ENCODE measurements around the gene FARP1. TPM values are rescaled to one million over a fixed set of nuclear protein-coding genes. Genes with fewer than 3 reads are reported as not detected.

Gene FARP1
- total RNA-seq, 2 experiments from 2014 or later, result 0.55 to 1.9 TPM

DNA sequence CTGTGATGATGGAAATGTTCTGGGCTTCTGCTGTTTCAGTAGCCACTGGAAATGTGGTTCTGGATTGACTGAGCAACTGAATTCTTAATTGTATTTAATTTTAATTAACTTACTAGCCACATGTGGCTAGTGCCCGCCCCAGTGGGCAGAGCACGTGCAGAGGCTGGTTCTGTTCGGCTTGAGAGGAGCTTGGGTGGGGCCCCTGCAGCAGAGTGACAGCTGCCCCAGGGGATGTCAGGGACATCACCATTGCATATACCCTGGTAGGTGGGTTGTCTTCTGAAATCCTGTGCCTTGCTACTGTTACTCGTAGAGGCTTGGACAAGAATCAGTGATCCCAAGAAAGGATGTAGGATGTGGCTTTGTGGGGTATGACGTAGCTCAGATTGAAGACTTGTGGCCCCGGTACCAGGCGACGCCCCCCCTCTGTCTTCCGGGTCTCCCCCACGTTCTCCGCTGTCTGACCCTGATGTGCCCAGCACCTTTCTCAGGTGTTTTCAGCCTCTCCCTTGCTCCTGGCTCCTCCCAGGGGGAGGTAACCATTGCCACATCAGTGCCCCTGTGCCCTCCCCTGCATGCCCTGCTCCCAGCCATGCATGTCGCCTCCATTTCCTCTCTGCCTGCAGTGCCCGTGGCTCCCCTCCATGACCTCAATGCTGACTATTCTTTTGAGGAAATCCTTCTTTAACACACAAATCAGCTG lies 136.7 kb downstream of the FARP1 start:
- H3K27ac Mint-ChIP-seq, result peak overlapping the region; percentile 33
- H3K9me3 Mint-ChIP-seq, result no peaks in the 10 kb centered on the region
- peaks cover 3% of the 10 kb centered on the region for H3K4me1 Mint-ChIP-seq
- no peaks in the 10 kb centered on the region for H3K36me3 Mint-ChIP-seq
- peak; percentile 40 for DNase-seq
- no peaks in the 10 kb centered on the region for H3K27me3 Mint-ChIP-seq
- ATAC-seq (ENCODE audit: low read depth), result peak; percentile 76
- H3K4me3 Mint-ChIP-seq, result peak overlapping the region; percentile 65
- POLR2A ChIA-PET, result no interaction called here

- H3K9me3 Mint-ChIP-seq, result no peaks in the 10 kb centered on the region
- DNase-seq (peak; percentile 29), ATAC-seq (ENCODE audit: low read depth) (peak; percentile 24)
- no peaks in the 10 kb centered on the region for H3K36me3 Mint-ChIP-seq
- peaks cover 3% of the 10 kb centered on the region for H3K4me1 Mint-ChIP-seq
- H3K27ac Mint-ChIP-seq, result peak overlapping the region; percentile 33
- H3K27me3 Mint-ChIP-seq, result no peaks in the 10 kb centered on the region
- H3K4me3 Mint-ChIP-seq, result peak overlapping the region; percentile 46
- POLR2A ChIA-PET, result no interaction called here
Observed at GRCh38 chr13:98280176-98280510, 137.2 kb downstream of the FARP1 start.

DNA sequence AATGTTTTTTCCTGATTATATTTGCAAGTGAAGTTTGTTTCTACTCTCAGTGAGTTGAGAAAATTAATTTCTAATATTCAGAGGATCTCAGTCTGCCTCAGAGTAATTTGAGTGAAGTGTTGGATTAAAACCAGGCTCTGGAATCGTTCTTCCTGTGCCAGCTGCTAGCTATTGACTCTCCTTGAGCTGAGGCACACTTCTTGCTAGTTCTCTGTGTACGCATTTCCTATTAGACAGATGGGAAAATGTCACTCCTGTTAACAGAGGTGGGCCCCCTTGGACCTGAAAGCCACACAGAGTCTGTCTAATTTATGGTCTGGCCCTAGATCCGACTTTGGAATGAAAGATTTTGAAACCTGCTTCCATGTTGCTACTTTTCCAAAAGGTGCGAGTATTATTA lies 141.8 kb downstream of the FARP1 start:
- Mint-ChIP-seq H3K4me3 (no peak overlapping the region), H3K36me3 (no peaks in the 10 kb centered on the region), H3K9me3 (no peaks in the 10 kb centered on the region), H3K27me3 (no peaks in the 10 kb centered on the region), H3K4me1 (peaks cover 3% of the 10 kb centered on the region), H3K27ac (no peak overlapping the region)
- no peak for ATAC-seq (ENCODE audit: low read depth)
- no peak for DNase-seq
- POLR2A ChIA-PET, result no interaction called here

DNA sequence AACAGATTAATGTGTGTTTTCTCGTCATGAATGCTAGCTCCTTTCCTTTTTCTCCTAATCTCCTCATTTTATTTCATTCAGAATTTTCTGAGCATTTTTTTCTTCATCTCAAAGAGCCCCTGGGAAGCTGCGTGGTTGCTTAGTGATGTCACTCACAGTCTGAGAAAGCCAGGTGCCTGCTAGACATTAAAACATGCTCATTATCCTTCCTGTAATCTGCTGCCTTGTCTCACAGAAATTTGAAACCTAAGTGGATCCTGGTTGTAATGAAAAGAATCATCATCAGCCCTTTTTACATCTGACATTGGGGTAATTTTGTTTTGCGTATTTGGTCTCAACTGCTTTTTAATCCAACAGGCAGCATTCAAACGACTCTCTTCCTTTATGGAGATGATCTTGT lies 142.4 kb downstream of the FARP1 start:
- no peaks in the 10 kb centered on the region for H3K9me3 Mint-ChIP-seq
- no peak for ATAC-seq (ENCODE audit: low read depth)
- DNase-seq, result no peak
- H3K4me1 Mint-ChIP-seq, result no peaks in the 10 kb centered on the region
- no peak overlapping the region for H3K27ac Mint-ChIP-seq
- POLR2A ChIA-PET, result no interaction called here
- no peaks in the 10 kb centered on the region for H3K27me3 Mint-ChIP-seq
- H3K36me3 Mint-ChIP-seq, result no peaks in the 10 kb centered on the region
- H3K4me3 Mint-ChIP-seq, result no peak overlapping the region

DNA sequence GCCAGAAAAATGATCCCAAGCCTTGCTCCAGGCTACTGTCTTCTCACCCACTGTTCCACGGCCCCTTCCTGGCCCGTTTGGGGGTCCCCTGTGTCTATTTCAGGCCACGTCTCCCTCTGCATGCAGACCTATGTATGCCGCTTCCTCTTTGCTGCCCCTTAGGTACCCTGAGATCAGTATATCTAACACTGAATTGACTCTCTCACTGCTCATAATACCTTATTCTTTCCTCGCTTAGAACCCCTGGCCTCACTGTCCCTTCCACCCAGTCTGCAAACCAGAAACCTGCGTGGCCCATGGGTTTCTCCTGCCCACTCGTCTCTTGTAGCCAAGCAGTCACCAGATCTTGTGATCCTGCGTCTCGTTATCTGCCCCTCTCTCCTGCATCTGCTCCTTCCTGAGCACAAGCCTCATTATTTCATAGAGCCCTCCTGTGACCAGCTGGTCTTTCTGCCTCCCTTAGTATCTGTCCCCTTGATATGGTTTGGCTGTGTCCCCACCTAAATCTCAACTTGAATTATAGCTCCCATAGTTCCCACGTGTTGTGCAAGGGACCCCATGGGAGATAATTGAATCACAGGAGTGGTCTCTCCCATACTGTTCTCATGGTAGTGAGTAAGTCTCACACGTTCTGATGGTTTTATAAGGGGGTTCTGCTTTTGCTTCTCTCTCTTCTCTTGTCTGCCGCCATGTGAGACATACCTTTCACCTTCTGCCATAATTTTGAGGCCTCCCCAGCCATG lies 143.1 kb downstream of the FARP1 start:
- Mint-ChIP-seq H3K4me3 (no peak overlapping the region), H3K27ac (no peak overlapping the region), H3K36me3 (no peaks in the 10 kb centered on the region), H3K27me3 (peaks cover 3% of the 10 kb centered on the region), H3K9me3 (no peaks in the 10 kb centered on the region), H3K4me1 (no peaks in the 10 kb centered on the region)
- DNase-seq (no peak), ATAC-seq (ENCODE audit: low read depth) (no peak)
- POLR2A ChIA-PET, result no interaction called here

- Mint-ChIP-seq H3K27me3 (peaks cover 6% of the 10 kb centered on the region), H3K36me3 (no peaks in the 10 kb centered on the region), H3K9me3 (no peaks in the 10 kb centered on the region), H3K4me1 (no peaks in the 10 kb centered on the region), H3K27ac (no peak overlapping the region), H3K4me3 (no peak overlapping the region)
- no peak for ATAC-seq (ENCODE audit: low read depth)
- DNase-seq, result no peak
- POLR2A ChIA-PET, result no interaction called here
Observed at GRCh38 chr13:98286799-98287198, 143.9 kb downstream of the FARP1 start.

- H3K27ac Mint-ChIP-seq, result no peak overlapping the region
- peaks cover 6% of the 10 kb centered on the region for H3K27me3 Mint-ChIP-seq
- no peaks in the 10 kb centered on the region for H3K9me3 Mint-ChIP-seq
- H3K4me3 Mint-ChIP-seq, result no peak overlapping the region
- DNase-seq (no peak), ATAC-seq (ENCODE audit: low read depth) (no peak)
- POLR2A ChIA-PET, result no interaction called here
- no peaks in the 10 kb centered on the region for H3K36me3 Mint-ChIP-seq
- H3K4me1 Mint-ChIP-seq, result no peaks in the 10 kb centered on the region
Observed at GRCh38 chr13:98288211-98288610, 145.3 kb downstream of the FARP1 start.

GRCh38 chr13:98289339-98289945 lies 146.5 kb downstream of the FARP1 start:
- Mint-ChIP-seq H3K36me3 (no peaks in the 10 kb centered on the region), H3K4me1 (no peaks in the 10 kb centered on the region), H3K4me3 (no peak overlapping the region), H3K27me3 (peaks cover 6% of the 10 kb centered on the region), H3K9me3 (no peaks in the 10 kb centered on the region), H3K27ac (no peak overlapping the region)
- DNase-seq, result no peak
- POLR2A ChIA-PET, result no interaction called here
- no peak for ATAC-seq (ENCODE audit: low read depth)

DNA sequence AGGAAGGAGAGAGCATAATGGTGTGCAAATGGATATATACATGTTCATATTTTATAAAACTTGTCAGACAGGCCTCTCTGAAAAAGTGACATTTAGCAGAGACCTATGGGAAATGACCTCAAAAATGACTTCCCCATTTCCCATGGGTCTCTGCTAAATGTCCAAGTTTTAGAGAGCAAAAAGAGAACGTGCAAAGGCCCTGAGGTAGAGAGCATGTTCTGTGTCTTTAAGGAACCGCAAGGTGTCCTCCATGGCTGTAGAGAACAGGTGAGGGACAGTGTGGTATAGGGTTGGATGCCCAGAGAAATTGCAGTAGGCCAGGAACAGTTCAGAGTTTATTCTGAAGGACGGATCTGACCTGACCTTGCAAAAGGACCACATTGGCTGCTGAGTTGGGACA lies 147.4 kb downstream of the FARP1 start:
- no peak for ATAC-seq (ENCODE audit: low read depth)
- POLR2A ChIA-PET, result no interaction called here
- H3K36me3 Mint-ChIP-seq, result no peaks in the 10 kb centered on the region
- H3K9me3 Mint-ChIP-seq, result no peaks in the 10 kb centered on the region
- H3K27me3 Mint-ChIP-seq, result peaks cover 6% of the 10 kb centered on the region
- DNase-seq, result no peak
- H3K27ac Mint-ChIP-seq, result no peak overlapping the region
- H3K4me3 Mint-ChIP-seq, result no peak overlapping the region
- no peaks in the 10 kb centered on the region for H3K4me1 Mint-ChIP-seq

GRCh38 chr13:98291658-98292057 lies 148.8 kb downstream of the FARP1 start:
- no peak for ATAC-seq (ENCODE audit: low read depth)
- Mint-ChIP-seq H3K4me1 (no peaks in the 10 kb centered on the region), H3K4me3 (no peak overlapping the region), H3K9me3 (no peaks in the 10 kb centered on the region), H3K27me3 (peaks cover 6% of the 10 kb centered on the region), H3K27ac (no peak overlapping the region), H3K36me3 (no peaks in the 10 kb centered on the region)
- no peak for DNase-seq
- POLR2A ChIA-PET, result no interaction called here

DNA sequence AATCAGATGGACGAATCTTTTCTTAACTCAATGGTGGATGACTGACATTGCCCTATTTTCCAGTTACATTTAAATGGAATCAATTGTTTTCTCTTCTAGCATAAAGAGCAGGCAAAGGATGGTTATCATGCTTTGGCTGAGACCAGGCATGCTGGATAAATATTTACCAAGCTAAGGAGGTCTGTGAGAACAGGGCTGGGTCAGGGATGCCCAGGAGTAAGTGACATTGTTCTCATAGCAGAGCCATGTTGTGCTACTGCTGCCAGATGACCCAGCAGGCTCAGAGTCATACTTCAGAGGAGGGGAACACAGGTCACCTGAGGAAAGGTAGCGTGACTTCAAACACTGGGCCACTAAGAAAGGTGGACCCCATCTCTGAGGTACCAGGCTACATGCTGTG lies 150.2 kb downstream of the FARP1 start:
- no peaks in the 10 kb centered on the region for H3K36me3 Mint-ChIP-seq
- no peaks in the 10 kb centered on the region for H3K4me1 Mint-ChIP-seq
- POLR2A ChIA-PET, result no interaction called here
- DNase-seq (no peak), ATAC-seq (ENCODE audit: low read depth) (no peak)
- H3K27me3 Mint-ChIP-seq, result peaks cover 6% of the 10 kb centered on the region
- H3K4me3 Mint-ChIP-seq, result no peak overlapping the region
- H3K9me3 Mint-ChIP-seq, result no peaks in the 10 kb centered on the region
- no peak overlapping the region for H3K27ac Mint-ChIP-seq

DNA sequence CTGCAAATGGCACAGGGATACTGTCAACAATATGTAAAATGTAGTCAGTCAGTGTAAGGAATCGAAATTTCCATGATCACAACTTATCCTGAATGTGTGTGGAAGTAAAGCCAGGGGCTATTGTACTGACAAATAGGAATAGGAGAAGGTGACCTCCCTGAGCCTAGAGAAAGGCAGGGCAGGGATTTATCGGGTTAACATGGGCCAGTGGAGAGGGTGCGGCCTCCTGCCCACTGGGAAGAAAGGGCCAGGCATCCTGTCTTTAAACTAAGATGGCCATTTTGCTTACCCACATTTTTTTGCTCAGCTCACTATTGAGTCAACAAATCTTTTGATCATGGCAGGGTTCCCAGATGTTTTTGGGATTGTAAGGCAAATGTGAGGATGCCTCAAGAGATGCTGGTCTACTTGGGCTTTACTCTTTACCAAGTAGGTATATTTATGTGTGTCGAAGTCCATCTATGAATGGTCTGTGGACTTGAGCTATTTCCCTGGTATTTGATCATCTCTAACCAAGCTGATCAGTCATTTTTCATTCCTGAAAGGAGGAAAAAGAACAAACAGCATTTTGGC lies 150.8 kb downstream of the FARP1 start:
- Mint-ChIP-seq H3K36me3 (no peaks in the 10 kb centered on the region), H3K27me3 (peaks cover 8% of the 10 kb centered on the region), H3K27ac (no peak overlapping the region), H3K4me1 (no peaks in the 10 kb centered on the region), H3K4me3 (no peak overlapping the region), H3K9me3 (no peaks in the 10 kb centered on the region)
- no peak for ATAC-seq (ENCODE audit: low read depth)
- no peak for DNase-seq
- POLR2A ChIA-PET, result no interaction called here

GRCh38 chr13:98295371-98295770 lies 152.5 kb downstream of the FARP1 start:
- no peaks in the 10 kb centered on the region for H3K36me3 Mint-ChIP-seq
- no peaks in the 10 kb centered on the region for H3K4me1 Mint-ChIP-seq
- H3K4me3 Mint-ChIP-seq, result no peak overlapping the region
- POLR2A ChIA-PET, result no interaction called here
- no peaks in the 10 kb centered on the region for H3K9me3 Mint-ChIP-seq
- peaks cover 8% of the 10 kb centered on the region for H3K27me3 Mint-ChIP-seq
- DNase-seq (no peak), ATAC-seq (ENCODE audit: low read depth) (no peak)
- no peak overlapping the region for H3K27ac Mint-ChIP-seq

- Mint-ChIP-seq H3K27ac (no peak overlapping the region), H3K27me3 (peaks cover 2% of the 10 kb centered on the region), H3K4me1 (no peaks in the 10 kb centered on the region), H3K36me3 (no peaks in the 10 kb centered on the region), H3K4me3 (no peak overlapping the region), H3K9me3 (no peaks in the 10 kb centered on the region)
- POLR2A ChIA-PET, result no interaction called here
- ATAC-seq (ENCODE audit: low read depth) (no peak), DNase-seq (no peak)
Observed at GRCh38 chr13:98297051-98297450, 154.2 kb downstream of the FARP1 start.
